Fibroblast of lung (primary cell): Measurements from ENCODE around the gene PDE6G.

Experiments
- CTCF ChIP-seq, 2 donors: IDR thresholded peaks in 1 of 2; conservative IDR thresholded peaks in 1 of 2; 1 replicate in 1 of 2; 2 replicates in 1 of 2; pipeline ENCODE4 v1.5.1; 2011 to 2012; ENCODE audit warnings: low read length in 2 of 2, control low read depth in 1 of 2, inconsistent platforms in 1 of 2, low read depth in 1 of 2, mild to moderate bottlenecking in 1 of 2
- EZH2 ChIP-seq: IDR thresholded peaks from 2 replicates; pipeline ENCODE4 v1.5.1; 2012; ENCODE audit warnings: low read length, control low read depth, mild to moderate bottlenecking; ENCODE audit errors: missing control alignments

- TF ChIP-seq CTCF (conservative IDR thresholded peaks at IDR 0.05 in 1 of 2, IDR thresholded peaks at IDR 0.05 in 1 of 2; ENCODE audit: low read depth in 1 of 2, low read length in 2 of 2) (no peak), EZH2 (no peak)
Observed at GRCh38 chr17:81609541-81610311, 46.6 kb downstream of the PDE6G start.
